ENCODE data around the gene NEBL.
"Not testable (repeated sequence)": the region's sequence is repeated elsewhere in the genome, so short reads cannot be mapped to it uniquely, and the experiment has no call there.

The NEBL gene, protein sequence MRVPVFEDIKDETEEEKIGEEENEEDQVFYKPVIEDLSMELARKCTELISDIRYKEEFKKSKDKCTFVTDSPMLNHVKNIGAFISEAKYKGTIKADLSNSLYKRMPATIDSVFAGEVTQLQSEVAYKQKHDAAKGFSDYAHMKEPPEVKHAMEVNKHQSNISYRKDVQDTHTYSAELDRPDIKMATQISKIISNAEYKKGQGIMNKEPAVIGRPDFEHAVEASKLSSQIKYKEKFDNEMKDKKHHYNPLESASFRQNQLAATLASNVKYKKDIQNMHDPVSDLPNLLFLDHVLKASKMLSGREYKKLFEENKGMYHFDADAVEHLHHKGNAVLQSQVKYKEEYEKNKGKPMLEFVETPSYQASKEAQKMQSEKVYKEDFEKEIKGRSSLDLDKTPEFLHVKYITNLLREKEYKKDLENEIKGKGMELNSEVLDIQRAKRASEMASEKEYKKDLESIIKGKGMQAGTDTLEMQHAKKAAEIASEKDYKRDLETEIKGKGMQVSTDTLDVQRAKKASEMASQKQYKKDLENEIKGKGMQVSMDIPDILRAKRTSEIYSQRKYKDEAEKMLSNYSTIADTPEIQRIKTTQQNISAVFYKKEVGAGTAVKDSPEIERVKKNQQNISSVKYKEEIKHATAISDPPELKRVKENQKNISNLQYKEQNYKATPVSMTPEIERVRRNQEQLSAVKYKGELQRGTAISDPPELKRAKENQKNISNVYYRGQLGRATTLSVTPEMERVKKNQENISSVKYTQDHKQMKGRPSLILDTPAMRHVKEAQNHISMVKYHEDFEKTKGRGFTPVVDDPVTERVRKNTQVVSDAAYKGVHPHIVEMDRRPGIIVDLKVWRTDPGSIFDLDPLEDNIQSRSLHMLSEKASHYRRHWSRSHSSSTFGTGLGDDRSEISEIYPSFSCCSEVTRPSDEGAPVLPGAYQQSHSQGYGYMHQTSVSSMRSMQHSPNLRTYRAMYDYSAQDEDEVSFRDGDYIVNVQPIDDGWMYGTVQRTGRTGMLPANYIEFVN

DNA sequence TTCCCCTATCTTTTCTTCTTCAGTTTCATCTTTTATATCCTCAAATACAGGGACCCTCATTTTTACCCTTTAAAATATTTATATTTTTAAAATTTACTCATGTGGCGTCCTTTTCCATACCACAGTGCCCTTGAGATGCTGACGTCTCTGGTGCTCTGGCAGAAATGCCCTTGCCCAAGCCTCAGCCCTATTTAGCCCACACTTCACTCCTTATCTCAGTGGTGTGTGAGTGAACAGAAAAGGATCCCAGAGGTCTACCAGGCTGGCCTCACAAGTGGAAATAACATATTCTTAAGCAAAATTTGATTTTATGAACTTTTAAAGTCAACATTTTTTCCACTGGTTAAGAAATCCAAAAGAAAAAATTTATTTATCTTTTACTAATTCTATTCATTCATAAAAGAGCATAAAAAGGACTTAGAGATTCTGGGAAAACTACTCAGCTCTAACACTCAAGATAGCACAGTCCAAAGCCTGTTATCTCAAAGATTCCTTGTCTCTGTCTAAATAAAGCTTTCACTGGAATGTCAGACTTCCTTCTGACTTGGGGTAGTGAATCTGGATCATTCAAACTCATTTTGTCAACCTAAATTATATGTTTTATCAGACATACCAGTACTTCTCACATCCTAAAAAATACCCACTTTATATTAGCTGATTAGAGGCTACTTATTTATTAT, at the start of gene NEBL:
Gene NEBL (minus strand): TSS at position 166 of the 680 bp plus-strand sequence. CDS start 106 bp downstream, at position 60.
- no peak for DNase-seq

DNA sequence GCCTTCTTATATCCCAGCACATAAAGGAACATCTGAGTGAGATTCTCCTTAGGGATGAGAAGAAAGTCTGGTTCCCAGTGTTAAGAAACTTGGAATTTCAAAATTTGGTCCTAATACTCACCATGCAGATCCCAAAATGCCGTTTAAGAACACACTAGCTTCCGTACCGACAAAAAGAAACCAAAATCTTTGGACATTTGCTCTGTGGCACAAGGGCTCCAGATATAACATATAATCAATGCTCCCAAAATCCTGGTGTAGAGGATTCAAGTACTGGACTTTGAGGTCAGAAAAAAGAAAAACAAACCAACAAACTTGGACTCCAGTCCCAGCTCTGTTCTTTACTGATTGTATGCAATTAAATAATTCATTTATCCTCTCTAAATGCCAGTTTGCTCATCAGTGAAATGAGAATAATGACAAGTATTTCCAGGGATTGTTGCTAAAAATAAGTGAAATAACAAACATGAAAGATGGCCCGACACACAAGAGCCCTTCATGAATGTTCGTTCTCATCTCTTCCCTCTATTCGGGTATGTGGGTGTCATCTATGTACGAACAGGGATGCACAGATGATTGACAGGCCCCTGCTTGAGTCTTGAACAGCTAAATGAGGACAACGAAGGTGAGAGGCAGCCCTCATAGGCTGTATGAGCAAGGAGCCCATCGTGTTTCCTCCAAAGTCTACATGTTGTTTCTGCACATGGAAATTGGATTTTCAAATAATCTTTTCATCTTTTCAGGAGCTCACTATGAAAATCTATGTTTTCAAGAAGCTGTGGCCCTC, 48.6 kb upstream of the NEBL start:
- no peak for DNase-seq

DNA sequence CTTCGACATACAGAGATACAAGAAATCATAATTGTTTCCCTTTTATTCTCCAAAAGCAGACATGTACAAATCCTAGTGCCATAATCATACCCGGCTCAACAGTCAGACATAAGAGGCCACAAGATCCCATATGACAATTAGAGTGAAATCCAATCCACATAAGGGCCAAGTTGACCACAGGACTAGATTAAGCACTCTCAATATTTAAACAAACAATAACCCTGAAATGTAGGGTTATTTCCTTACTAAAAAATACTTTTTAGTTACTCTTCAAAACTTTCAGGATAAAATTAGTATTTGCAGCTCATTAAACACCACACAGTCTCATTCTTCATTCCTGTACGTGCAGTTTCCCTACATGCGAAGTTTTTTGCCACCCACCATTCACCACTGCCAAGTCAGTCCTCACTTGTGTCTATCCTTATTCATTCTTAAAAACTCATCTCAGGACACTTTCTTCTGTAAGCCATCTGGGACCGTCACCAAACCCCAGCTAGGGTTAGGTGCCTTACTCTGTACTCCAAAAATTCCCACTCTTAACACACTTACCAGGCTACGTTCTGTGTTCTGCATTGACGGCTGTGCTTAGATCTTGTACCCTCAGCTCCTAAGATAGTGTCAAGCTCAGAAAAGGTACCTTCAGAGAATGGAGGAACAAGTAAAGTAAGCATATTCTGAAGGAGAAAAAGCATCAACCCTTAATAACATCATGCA, 47.8 kb upstream of the NEBL start:
- DNase-seq = no peak

DNA sequence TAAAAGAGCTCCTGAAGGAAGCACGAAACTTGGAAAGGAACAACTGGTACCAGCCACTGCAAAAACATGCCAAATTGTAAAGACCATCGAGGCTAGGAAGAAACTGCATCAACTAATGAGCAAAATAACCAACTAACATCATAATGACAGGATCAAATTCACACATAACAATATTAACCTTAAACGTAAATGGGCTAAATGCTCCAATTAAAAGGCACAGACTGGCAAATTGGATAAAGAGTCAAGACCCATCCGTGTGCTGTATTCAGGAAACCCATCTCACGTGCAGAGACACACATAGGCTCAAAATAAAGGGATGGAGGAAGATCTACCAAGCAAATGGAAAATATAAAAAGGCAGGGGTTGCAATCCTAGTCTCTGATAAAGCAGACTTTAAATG, 42.3 kb upstream of the NEBL start:
- DNase-seq = not testable (repeated sequence)

DNA sequence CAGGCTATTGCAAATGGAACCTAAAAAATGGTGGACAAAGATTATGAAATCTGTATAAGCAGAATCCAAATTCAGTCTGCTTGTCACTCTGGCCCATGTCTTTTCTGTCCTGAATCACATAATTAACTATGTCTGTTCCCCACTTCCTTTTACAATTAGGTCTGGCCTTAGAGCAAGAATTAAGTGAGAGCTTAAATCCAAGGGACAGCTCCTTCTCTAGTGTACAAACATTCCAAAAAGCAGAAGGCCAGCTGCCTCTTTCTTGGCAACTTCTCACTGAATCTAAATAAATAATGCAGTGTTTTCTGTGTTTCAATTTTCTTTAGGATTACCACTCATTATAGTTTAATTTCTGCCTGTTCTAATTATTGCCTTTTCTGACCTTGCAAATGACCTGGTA, 39.3 kb upstream of the NEBL start:
- DNase-seq = no peak

DNA sequence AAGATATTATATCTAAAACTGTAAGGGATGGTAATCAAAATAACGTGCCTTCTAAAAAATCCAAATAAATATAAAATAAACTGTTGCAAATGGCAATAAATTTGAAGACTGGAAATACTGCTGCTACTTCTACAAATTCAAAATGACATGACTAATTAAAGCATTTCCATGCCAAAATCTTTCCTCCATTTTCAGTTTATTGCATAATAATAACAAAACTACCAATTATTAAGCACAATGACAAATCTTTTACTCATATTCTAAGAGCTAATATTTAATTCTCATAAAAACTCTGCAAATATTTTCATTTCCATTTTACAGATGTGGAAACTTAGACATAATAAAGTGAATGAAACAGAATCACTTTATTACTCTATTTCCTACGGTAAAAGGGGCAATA, 38.8 kb upstream of the NEBL start:
- DNase-seq = no peak

DNA sequence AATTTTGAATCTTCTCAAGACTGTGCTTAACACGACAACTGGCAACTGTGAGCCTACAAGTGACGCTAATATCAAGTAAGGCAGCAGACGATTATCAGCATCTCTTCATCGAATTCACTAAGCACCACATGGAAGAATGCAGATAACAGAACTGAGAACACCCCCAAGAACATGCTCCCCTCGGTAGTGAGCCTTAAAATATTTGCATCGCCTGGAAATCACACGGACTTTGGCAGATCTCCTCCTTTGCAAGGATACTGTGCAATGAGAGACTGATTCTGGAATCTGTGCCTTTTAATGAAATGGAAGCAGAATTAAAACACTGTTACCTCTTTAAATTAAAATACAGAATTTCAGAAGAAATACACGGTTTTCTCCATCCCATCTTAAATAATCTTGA, 38.2 kb upstream of the NEBL start:
- no peak for DNase-seq

DNA sequence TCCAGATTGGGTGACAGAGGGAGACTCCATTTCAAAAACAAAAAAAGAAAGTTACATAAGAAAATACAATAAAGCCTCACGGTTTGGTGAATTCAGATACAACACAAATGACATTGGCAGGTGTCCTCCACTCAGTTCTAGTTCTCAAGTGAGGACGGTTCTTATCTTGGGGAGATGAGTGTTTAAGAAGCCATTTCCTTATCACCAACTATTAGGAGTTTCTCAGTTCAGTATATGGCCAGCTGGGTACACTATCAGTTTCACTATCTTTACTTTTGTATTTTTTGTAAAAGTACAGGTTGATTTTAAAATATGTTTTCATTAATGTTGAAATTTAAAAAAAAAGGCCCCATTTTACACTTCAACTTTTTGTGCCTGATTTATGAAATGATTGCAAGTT, 36.6 kb upstream of the NEBL start:
- no peak for DNase-seq

DNA sequence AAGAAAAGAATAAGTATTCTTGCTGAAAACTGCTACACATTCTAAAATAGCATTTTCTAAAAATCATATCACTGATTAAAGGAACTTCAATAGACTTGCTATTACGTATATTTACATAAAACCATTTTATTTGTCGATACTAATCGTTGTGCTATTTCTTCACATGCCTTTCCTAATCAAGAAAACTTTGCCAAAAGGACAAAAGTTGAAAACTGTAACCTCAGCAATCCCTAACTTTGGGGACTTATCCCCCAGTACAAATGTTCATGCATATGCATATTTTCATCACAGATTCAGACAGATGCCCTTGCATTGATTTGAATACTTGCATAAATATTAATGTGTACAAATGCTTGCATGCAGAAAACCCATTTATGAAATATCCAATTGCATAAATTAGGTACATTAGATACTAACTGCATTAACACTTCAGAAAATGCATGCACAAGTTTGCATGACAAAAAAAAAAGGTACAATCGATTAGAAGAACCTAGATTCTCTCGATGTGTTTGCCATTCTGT, 35.6 kb upstream of the NEBL start:
- no peak for DNase-seq

DNA sequence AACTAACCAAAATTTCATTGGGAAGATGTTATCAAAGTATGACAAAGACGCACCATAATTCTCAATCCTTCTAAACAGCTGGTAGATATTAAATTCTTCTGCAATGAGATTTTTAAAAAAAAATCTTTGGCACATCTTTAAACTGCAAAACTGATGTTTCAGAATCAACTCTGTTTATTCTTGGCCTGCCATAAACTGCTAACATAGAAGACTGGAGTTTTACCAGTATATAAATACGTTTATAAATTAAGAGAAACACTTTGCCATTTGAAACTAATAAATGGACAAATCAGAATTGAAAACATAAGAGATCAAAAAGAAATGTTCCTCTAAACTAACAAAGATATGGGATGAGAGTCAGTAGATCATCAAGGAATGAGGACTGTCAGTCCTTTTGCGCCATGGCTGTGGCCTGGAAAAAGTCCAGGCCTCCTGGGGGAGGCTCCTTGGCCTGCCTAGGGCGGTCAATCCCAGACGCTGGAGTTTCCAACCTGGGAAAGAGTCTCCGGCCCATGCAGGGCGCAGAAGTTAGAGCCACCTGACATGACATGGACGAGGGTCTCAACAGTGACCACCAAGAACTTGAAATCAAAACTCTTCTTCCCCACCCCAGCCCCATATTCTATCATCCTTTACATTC, 34.2 kb upstream of the NEBL start:
- no peak for DNase-seq

DNA sequence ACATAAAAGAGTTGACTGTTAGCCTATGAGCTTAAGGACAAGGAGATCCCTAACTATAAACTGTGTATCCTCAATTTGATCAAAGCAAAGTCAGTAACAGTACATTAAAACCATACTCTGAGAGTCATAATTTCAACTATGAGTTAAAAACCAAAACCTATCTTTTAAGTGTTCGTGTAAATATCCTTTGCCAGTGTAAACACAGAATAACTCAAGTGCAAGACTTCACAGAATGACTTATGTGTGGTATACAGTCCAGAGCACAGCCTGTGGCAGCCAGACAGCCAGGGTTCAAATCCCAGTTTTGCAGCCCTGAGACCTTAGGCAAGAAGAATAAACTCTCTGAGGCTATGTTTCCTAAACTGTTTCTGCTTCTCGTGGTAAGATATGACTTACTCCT, 30.3 kb upstream of the NEBL start:
- no peak for DNase-seq

DNA sequence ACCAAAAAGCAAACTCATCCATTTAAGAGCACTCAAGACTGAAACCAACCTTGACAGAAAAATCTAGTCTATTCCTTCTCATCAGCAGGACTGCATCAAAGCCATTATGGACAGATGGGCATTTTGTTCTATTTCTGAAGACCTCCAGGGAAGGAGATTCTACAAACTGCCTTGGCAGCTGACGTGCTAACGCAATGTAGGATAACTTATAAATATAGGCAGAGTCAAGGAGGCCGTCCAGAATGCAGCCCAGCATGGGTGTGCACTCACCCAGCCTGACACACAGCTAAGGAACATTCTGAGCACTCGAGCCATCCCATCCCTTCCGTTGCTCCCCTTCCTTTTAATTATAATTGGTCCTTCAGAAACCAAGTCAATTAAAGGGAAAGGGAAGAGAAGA, 25.3 kb upstream of the NEBL start:
- no peak for DNase-seq

DNA sequence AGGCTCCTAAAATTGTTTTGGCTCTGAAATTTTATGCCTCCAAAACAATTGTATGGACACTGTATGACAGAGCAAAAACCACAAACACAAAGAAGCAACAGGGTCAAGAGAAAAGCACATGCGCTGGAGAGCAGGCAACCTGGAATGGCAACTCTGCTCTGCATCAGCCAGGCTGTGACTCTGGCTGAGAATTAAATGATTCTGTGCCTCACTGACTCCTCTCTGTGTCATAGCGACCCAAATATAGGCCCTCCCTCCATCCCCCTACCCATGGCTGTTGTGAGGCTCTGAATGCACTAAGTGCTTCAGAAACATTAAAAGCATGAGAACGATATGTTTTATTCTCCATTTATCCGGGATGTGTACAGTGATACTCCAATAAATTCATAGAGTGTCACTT, 24.9 kb upstream of the NEBL start:
- no peak for DNase-seq

DNA sequence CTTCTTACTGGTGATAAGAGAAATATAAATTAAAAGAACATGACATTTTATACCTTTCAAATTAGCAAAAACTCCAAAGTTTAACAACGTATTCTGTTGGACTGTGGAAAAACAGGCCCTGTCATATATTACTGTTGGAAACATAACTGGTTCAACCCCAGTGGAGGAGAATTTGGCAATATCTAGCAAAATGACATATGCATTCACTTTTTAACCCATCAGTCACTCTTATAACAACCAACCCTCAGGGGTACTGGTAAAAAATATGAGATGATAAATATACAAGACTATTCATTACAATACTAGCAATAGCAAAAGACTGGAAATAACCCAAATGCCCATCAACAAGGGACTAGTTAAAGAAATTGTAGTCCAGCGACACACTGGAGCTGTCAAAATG, 22.9 kb upstream of the NEBL start:
- DNase-seq = no peak

DNA sequence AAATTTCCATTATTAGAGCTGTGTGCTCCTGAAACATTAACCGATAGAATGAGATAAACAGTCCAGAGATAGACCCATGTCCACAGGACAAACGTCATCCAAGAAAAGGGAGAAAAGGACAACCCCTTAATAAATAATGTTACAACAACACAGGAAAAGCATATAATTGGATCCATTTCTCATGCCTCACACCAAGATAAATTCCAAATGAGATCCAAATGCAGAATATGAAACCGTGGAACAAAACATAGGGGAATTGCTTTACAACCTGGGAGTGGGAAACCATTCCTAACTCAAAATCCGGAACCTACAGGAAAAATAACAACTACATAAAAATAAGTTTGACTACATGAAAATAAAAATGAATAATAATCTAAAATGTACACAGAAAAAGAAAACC, 22.4 kb upstream of the NEBL start:
- no peak for DNase-seq

DNA sequence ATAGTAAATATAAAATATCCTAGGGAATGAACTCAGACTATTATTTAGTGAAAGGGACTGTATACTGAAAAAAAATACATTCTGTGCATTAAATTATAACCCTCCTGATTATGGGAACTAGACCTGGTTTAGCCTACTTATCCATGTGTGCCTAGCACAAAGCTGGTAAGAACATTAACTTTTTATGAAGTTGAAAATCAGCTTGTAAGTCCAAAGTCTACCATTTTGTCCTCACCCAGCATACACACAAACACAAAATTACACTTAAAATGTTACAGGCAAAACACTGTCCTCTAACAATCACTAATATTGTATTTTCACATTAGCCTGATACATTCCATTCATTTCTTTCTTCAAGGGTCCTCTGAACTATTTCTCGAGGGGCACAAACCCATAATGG, 19.9 kb upstream of the NEBL start:
- no peak for DNase-seq

DNA sequence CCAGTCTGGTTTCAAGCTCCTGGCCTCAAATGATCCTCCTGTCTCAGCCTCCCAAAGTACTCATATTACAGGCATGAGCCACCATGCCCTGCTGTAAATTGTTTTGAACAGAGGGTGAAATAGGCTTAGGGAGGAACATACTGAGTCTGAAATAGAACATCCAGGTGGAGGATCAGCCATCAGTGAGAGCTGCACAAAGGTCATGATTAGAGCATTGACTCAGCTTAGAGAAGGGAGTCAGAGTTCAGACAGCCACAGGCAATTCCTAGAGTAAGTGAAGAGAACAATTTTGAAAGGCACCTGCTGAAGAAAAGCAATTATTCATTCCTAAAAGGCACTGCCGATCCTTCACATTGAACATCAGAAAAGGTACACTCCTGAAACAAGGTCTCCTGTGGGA, 15.9 kb upstream of the NEBL start:
- no peak for DNase-seq

DNA sequence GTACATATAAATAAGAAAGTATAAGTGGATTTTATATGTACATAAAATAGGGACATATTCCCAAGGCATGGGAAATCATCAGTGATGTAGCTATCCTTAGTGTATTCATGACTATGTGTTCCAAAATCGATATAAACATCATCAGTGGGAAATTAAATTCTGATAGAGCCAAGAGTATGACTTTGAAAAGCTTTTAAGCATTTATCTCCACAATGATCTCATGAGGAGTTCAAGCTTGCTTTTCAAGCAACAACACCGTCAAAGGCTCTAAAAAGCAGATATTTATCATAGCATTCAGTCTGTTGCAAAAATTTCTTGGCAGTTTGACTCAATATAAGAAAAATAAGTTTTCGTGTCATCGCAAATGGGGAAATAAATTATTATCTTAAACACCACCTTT, 14.5 kb upstream of the NEBL start:
- DNase-seq = no peak

DNA sequence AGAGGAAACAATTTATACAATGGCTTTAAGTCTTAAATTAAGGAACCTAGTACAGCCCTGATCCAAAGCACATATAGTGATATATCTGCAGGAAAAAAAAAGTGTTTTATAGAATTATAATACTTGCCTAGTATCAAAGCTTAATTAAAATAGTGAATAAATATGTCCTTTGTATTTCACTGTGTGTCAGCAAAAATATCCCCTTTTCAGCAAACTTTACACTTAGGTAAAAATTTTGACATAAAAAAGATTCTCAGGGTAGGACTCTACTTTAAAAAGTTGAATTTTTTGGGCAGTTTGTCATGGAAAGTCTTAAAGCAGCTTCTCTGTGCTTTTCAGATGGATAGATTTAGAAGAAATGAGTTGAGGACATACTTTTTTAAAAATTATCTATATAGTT, 12.7 kb upstream of the NEBL start:
- no peak for DNase-seq

DNA sequence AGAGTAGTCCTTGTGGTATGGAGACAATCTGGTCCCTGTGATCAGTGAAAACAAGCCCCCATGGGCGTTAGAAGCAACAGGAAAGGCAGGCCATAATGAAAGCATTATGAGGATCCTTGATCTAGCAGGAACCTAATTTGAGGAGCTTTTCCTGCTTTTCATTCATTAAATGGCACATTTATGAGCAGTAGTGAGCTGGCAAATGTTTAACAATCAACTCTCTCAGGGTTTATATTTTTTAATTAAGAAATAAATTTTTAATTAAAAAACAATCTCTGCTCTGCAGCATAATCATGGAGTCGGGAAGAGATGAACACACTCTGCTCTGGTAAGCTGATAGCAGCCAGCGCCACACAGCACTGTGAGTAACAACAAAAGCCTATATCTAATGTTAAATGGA, 11.3 kb upstream of the NEBL start:
- DNase-seq = no peak
